IMR-90 (cell line): ENCODE measurements around the gene TMCC1. TPM values are rescaled to one million over a fixed set of nuclear protein-coding genes. Genes with fewer than 3 reads are reported as not detected.

ENCODE experiments used
- ATAC-seq: fragments of 200-7000 bp; cut with Tn5 transposase; 2 replicates; pipeline ENCODE4 v1.9.1; 2020; ENCODE audit warnings: low read depth, mild to moderate bottlenecking, moderate library complexity
- BruUV-seq: library from RNA; stranded (reverse); fragments of 400-500 nt; replicated peaks from 2 replicates; lab custom pipeline; 2021; lab: Mats Ljungman, UMichigan
- CTCF ChIA-PET: fragments of 300-600 bp; formaldehyde crosslinking; extraction: SDS; loops from one replicate; lab custom pipeline; 2021; ENCODE audit warnings: antibody characterized with exemption; lab: Yijun Ruan, JAX
- POLR2A ChIA-PET: fragments of 300-600 bp; sonication (Branson Sonifier 250); formaldehyde crosslinking; loops from one replicate; lab custom pipeline; 2022; ENCODE audit warnings: antibody characterized with exemption; ENCODE audit not compliant: unreplicated experiment; lab: Charles Lee
- DNase-seq: peaks from one replicate; pipeline ENCODE4 v3.0.0; 2013
- H2AFZ ChIP-seq: replicated peaks from 2 replicates; pipeline ENCODE3; 2013; ENCODE audit warnings: low read length, mild to moderate bottlenecking; ENCODE audit not compliant: poor library complexity
- H2AK5ac ChIP-seq: 2 replicates; pipeline ENCODE4 v1.6.1; 2013; ENCODE audit warnings: low read depth, low read length, inconsistent platforms
- H2AK9ac ChIP-seq: replicated peaks from 2 replicates; pipeline ENCODE3; 2013; ENCODE audit warnings: mild to moderate bottlenecking, low read depth, low read length, moderate library complexity; ENCODE audit not compliant: poor library complexity
- H2BK120ac ChIP-seq: 2 replicates; pipeline ENCODE4 v1.6.1; 2013; ENCODE audit warnings: low read depth, low read length, inconsistent platforms
- H2BK15ac ChIP-seq: 3 replicates; pipeline ENCODE4 v1.6.1; 2013; ENCODE audit warnings: low read depth, low read length, inconsistent platforms
- H2BK20ac ChIP-seq: 2 replicates; pipeline ENCODE4 v1.6.1; 2013; ENCODE audit warnings: low read depth, mild to moderate bottlenecking, inconsistent platforms, low read length, moderate library complexity
- H2BK5ac ChIP-seq: 2 replicates; pipeline ENCODE4 v1.6.1; 2013; ENCODE audit warnings: mild to moderate bottlenecking, low read depth, low read length, inconsistent platforms; ENCODE audit not compliant: poor library complexity, severe bottlenecking
- H3K14ac ChIP-seq: replicated peaks from 2 replicates; pipeline ENCODE4 v1.6.1; 2013; ENCODE audit warnings: low read depth, low read length, inconsistent platforms
- H3K18ac ChIP-seq: 2 replicates; pipeline ENCODE4 v1.6.1; 2013; ENCODE audit warnings: low read depth, low read length, control low read depth
- H3K23ac ChIP-seq: 2 replicates; pipeline ENCODE4 v1.6.1; 2013; ENCODE audit warnings: low read depth, low read length, inconsistent platforms
- H3K27ac ChIP-seq: 2 replicates; pipeline ENCODE4 v1.5.1; 2013; ENCODE audit warnings: mild to moderate bottlenecking, control low read depth, low read length; ENCODE audit not compliant: insufficient read depth
- H3K27me3 ChIP-seq: 2 replicates; pipeline ENCODE4 v1.6.1; 2013; ENCODE audit warnings: low read length; ENCODE audit not compliant: control insufficient read depth, insufficient read depth
- H3K36me3 ChIP-seq: 2 replicates; pipeline ENCODE4 v1.6.1; 2013; ENCODE audit warnings: low read length, mixed read lengths; ENCODE audit not compliant: control insufficient read depth, insufficient read depth
- H3K4ac ChIP-seq: 2 replicates; pipeline ENCODE4 v1.6.1; 2013; ENCODE audit warnings: low read depth, low read length, inconsistent platforms
- H3K4me1 ChIP-seq: 2 replicates; pipeline ENCODE4 v1.6.1; 2013; ENCODE audit warnings: low read length, mixed read lengths; ENCODE audit not compliant: control insufficient read depth, insufficient read depth
- H3K4me2 ChIP-seq: 2 replicates; pipeline ENCODE4 v1.6.1; 2013; ENCODE audit warnings: low read depth, mild to moderate bottlenecking, control low read depth, low read length, moderate library complexity
- H3K4me3 ChIP-seq: 2 replicates; pipeline ENCODE4 v1.5.1; 2013; ENCODE audit warnings: low read depth, mild to moderate bottlenecking, control low read depth, low read length, moderate library complexity; ENCODE audit not compliant: insufficient read depth
- H3K56ac ChIP-seq: 2 replicates; pipeline ENCODE4 v1.6.1; 2013; ENCODE audit warnings: low read length, inconsistent platforms; ENCODE audit not compliant: insufficient read depth; ENCODE audit errors: extremely low read depth
- H3K79me1 ChIP-seq, 2 experiments: 2 replicates each; pipeline ENCODE4 v1.6.1; 2013; ENCODE audit warnings: low read length in 2 of 2, inconsistent platforms in 1 of 2, low read depth in 1 of 2
- H3K9ac ChIP-seq: 2 replicates; pipeline ENCODE4 v1.6.1; 2013; ENCODE audit warnings: low read depth, low read length, control low read depth
- H3K9me1 ChIP-seq: 2 replicates; pipeline ENCODE4 v1.6.1; 2013; ENCODE audit warnings: low read length, inconsistent platforms; ENCODE audit not compliant: insufficient read depth
- H3K9me3 ChIP-seq: 2 replicates; pipeline ENCODE4 v1.6.1; 2013; ENCODE audit warnings: low read length; ENCODE audit not compliant: control insufficient read depth, insufficient read depth
- H4K20me1 ChIP-seq: 2 replicates; pipeline ENCODE4 v1.6.1; 2013; ENCODE audit warnings: low read length, inconsistent platforms; ENCODE audit not compliant: insufficient read depth
- H4K5ac ChIP-seq: 2 replicates; pipeline ENCODE4 v1.6.1; 2013; ENCODE audit warnings: mild to moderate bottlenecking, low read depth, low read length, control low read depth
- H4K8ac ChIP-seq, 2 experiments: 2 replicates each; pipeline ENCODE4 v1.6.1; 2013; ENCODE audit warnings: low read depth in 2 of 2, low read length in 2 of 2, control low read depth in 1 of 2, inconsistent platforms in 1 of 2
- H4K91ac ChIP-seq: 2 replicates; pipeline ENCODE4 v1.6.1; 2013; ENCODE audit warnings: low read depth, low read length, inconsistent platforms; ENCODE audit not compliant: insufficient read depth
- CTCF ChIP-seq: conservative IDR thresholded peaks from 2 replicates; pipeline ENCODE4 v1.5.1; 2012; ENCODE audit warnings: mild to moderate bottlenecking, low read depth, low read length, improper control_type of control experiment
- MAFK ChIP-seq: IDR thresholded peaks from 2 replicates; pipeline ENCODE4 v1.6.1; 2012; ENCODE audit warnings: low read depth, low read length, improper control_type of control experiment
- POLR2A ChIP-seq: IDR thresholded peaks from 2 replicates; pipeline ENCODE4 v1.6.1; 2012; ENCODE audit warnings: mild to moderate bottlenecking, low read depth, low read length
- RAD21 ChIP-seq: IDR thresholded peaks from 2 replicates; pipeline ENCODE4 v1.6.1; 2012; ENCODE audit warnings: low read length, improper control_type of control experiment
- SMC3 ChIP-seq: fragments of 150-350 bp; IDR thresholded peaks from 2 replicates; pipeline ENCODE4 v1.6.1; 2016; ENCODE audit warnings: low read depth, mild to moderate bottlenecking, antibody characterized with exemption, low read length, moderate library complexity
- WGBS, 2 experiments: methylation state at CpG; one replicate each; pipeline versions ENCODE4 v1.1.5 to v1.1.7; 2013; ENCODE audit warnings: missing lambda C conversion rate in 2 of 2; ENCODE audit not compliant: insufficient read length in 1 of 2; ENCODE audit errors: extremely low coverage in 2 of 2; 5-methylcytosine and 5-hydroxymethylcytosine counted together
- dilution Hi-C: fragments of 300-500 bp; cut with HindIII; formaldehyde crosslinking; loops from one replicate; pipeline ENCODE4 v1.14.3; 2018; ENCODE audit warnings: low sequenced_read_pairs; ENCODE audit not compliant: unreplicated experiment
- in situ Hi-C: fragments of 300-500 bp; cut with MboI; formaldehyde crosslinking; loops from 3 replicates; pipeline ENCODE4 v1.14.3; 2019; ENCODE audit warnings: low sequenced_read_pairs, inconsistent platforms, mixed read lengths
- intact Hi-C: fragments of 100-400 bp; cut with micrococcal nuclease; formaldehyde crosslinking; loops from 2 replicates; pipeline ENCODE4 v1.10.0; 2022
- polyA plus RNA-seq, 3 experiments: library from polyadenylated mRNA; depleted of rRNA; stranded (reverse); fragments of >200 nt; gene quantifications; 2 replicates each; pipeline ENCODE4 v1.2.3, GENCODE V29; 2012; ENCODE audit warnings: low replicate concordance in 1 of 3
- total RNA-seq: library from RNA; depleted of rRNA; stranded (reverse); fragments of >200 nt; gene quantifications from 2 replicates; pipeline ENCODE4 v1.2.3, GENCODE V29; 2012

Gene TMCC1
- total and polyA plus RNA-seq, 2 of the 4 experiments (the other 2 are of a cell fraction): 5.0 to 7.3 TPM

- in situ Hi-C loops (loop anchor here (5.0 kb wide), 2 partner anchors 173 to 333 kb away; no protein-coding TSS in a partner anchor), dilution Hi-C loops (no loop called here), intact Hi-C loops (loop anchor here (1.0 to 5.0 kb wide), 3 partner anchors 175 to 383 kb away; partner anchors contain the start of gene IFT122)
- Histone ChIP-seq H3K79me1 (peaks cover 5 to 9% of the 10 kb centered on the region in 2 experiments), H2BK20ac (no peak overlapping the region), H3K9ac (no peak overlapping the region), H3K4ac (no peak overlapping the region), H3K27ac (no peak overlapping the region), H2BK15ac (no peak overlapping the region), H2AFZ (no peak overlapping the region), H2BK120ac (no peak overlapping the region), H3K18ac (no peak overlapping the region), H3K56ac (no peak overlapping the region), H2AK9ac (no peak overlapping the region), H4K5ac (no peak overlapping the region), H3K27me3 (no peaks in the 10 kb centered on the region), H2AK5ac (no peak overlapping the region), H3K9me1 (peaks cover 5% of the 10 kb centered on the region; the same call in 1 of the 2 replicates), H4K91ac (no peak overlapping the region), H3K4me2 (no peak overlapping the region), H3K4me3 (no peak overlapping the region), H3K23ac (no peak overlapping the region), H2BK5ac (no peak overlapping the region), H4K8ac (no peak overlapping the region), H3K9me3 (no peaks in the 10 kb centered on the region), H3K4me1 (peaks cover 2% of the 10 kb centered on the region; the same call in 1 of the 2 replicates), H4K20me1 (no peaks in the 10 kb centered on the region; the same call in 1 of the 2 replicates), H3K36me3 (0 out of 2 replicates have a peak, but pooled peaks cover 2% of the 10 kb centered on the region), H3K14ac (no peak overlapping the region)
- ATAC-seq: no peak
- ChIA-PET CTCF (interaction anchor here (0.7 to 1.5 kb wide), 8 partner anchors 13 to 442 kb away, joined by 3 to 6 read pairs (median 4); no protein-coding TSS in a partner anchor), POLR2A (no interaction called here)
- BruUV-seq: no TSS peak
- 43% methylated on average over 2 of the region's 3 CpGs; no CpG with 5 or more reads in 1 of the 2 experiments for WGBS, 2 experiments
- peak; percentile 58 for DNase-seq
- TF ChIP-seq MAFK (no peak), SMC3 (peak; percentile 89), RAD21 (peak; percentile 81), POLR2A (no peak), CTCF (peak; percentile 64)
Measured at GRCh38 chr3:129824926-129825541, 68.5 kb downstream of the TMCC1 start.
